Natural killer cell treated with Interleukin-12 subunit alpha and Interleukin-12 subunit beta and Interleukin-15 and Interleukin-18, amount 100 ng/mL, for 72 hours (primary cell): ENCODE results near the gene EPM2AIP1. TPM values are rescaled to one million over a fixed set of nuclear protein-coding genes. Genes with fewer than 3 reads are reported as not detected.
"Not testable (repeated sequence)": the region's sequence is repeated elsewhere in the genome, so short reads cannot be mapped to it uniquely, and the experiment has no call there.

ENCODE experiments used
- ATAC-seq, 2 donors: fragments of 150-1000 bp; cut with Tn5 transposase in 1 of 2; sonication (Bioruptor Pico), chemical (Tn5 transposase) in 1 of 2; 2 replicates each; pipeline ENCODE4 v1.10.0; 2021
- DNase-seq: peaks from one replicate; pipeline ENCODE4 v3.0.0; 2022; ENCODE audit warnings: low spot score
- H3K27ac Mint-ChIP-seq, 2 donors: 1 replicate in 1 of 2; 2 replicates in 1 of 2; pipeline ENCODE4 v1.8.0; 2022; ENCODE audit warnings: mixed read lengths in 2 of 2, mild to moderate bottlenecking in 1 of 2, moderate library complexity in 1 of 2
- H3K27me3 Mint-ChIP-seq, 2 donors: 1 replicate in 1 of 2; 2 replicates in 1 of 2; pipeline ENCODE4 v1.8.0; 2022; ENCODE audit warnings: mixed read lengths in 2 of 2
- H3K36me3 Mint-ChIP-seq: one replicate; pipeline ENCODE4 v1.8.0; 2022; ENCODE audit warnings: mixed read lengths
- H3K4me1 Mint-ChIP-seq, 2 donors: 1 replicate in 1 of 2; 2 replicates in 1 of 2; pipeline ENCODE4 v1.8.0; 2022; ENCODE audit warnings: low read depth in 2 of 2, mixed read lengths in 2 of 2, mild to moderate bottlenecking in 1 of 2
- H3K4me3 Mint-ChIP-seq: one replicate; pipeline ENCODE4 v1.8.0; 2022; ENCODE audit warnings: mixed read lengths
- H3K9me3 Mint-ChIP-seq: 2 replicates; pipeline ENCODE4 v1.8.0; 2022; ENCODE audit warnings: mixed read lengths
- total RNA-seq, 2 donors: library from RNA; stranded (reverse); gene quantifications; one replicate each; pipeline ENCODE4 v1.2.3, GENCODE V29; 2022

Gene EPM2AIP1
- 10 to 100 TPM; 11.4 to 21.2 TPM for total RNA-seq

DNA sequence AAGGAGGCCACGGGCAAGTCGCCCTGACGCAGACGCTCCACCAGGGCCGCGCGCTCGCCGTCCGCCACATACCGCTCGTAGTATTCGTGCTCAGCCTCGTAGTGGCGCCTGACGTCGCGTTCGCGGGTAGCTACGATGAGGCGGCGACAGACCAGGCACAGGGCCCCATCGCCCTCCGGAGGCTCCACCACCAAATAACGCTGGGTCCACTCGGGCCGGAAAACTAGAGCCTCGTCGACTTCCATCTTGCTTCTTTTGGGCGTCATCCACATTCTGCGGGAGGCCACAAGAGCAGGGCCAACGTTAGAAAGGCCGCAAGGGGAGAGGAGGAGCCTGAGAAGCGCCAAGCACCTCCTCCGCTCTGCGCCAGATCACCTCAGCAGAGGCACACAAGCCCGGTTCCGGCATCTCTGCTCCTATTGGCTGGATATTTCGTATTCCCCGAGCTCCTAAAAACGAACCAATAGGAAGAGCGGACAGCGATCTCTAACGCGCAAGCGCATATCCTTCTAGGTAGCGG is at the start of gene EPM2AIP1:
Gene EPM2AIP1, minus strand, starts transcription at position 326 of the 520 bp plus-strand sequence. Its CDS starts 54 bp downstream, at position 272.
- no peak within 1 kb of the TSS for H3K4me3 Mint-ChIP-seq
- peak; percentile 99 for DNase-seq
- peaks cover 31 to 37% of the 10 kb centered on the region in 2 donors for H3K4me1 Mint-ChIP-seq
- H3K27ac Mint-ChIP-seq: no peak within 1 kb of the TSS
- H3K27me3 Mint-ChIP-seq: no peaks in the 10 kb centered on the region
- peaks cover 34% of the 10 kb centered on the region for H3K36me3 Mint-ChIP-seq
- no peaks in the 10 kb centered on the region for H3K9me3 Mint-ChIP-seq
- ATAC-seq: peak; percentile 93 to 94

DNA sequence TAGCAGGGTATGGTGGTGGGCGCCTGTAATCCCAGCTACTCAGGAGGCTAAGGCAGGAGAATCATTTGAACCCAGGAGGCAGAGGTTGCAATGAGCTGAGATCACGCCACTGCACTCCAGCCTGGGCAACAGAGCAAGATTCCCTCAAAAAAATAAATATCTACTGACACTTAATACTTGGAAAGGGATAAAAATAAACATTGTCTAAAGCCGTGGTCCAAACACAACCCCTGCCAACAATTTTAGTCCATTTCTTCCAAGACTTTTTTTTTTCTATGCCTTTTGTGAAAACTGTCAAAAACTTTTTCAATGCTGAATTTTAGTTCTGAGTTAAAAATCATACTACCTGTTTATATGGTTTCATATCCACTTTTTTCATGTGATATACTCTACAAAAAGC is 49.8 kb upstream of the EPM2AIP1 start:
- H3K27me3 Mint-ChIP-seq, H3K9me3 Mint-ChIP-seq, H3K4me1 Mint-ChIP-seq, DNase-seq, H3K4me3 Mint-ChIP-seq, ATAC-seq, H3K27ac Mint-ChIP-seq: not testable (repeated sequence)
- peaks cover 14% of the 10 kb centered on the region for H3K36me3 Mint-ChIP-seq

DNA sequence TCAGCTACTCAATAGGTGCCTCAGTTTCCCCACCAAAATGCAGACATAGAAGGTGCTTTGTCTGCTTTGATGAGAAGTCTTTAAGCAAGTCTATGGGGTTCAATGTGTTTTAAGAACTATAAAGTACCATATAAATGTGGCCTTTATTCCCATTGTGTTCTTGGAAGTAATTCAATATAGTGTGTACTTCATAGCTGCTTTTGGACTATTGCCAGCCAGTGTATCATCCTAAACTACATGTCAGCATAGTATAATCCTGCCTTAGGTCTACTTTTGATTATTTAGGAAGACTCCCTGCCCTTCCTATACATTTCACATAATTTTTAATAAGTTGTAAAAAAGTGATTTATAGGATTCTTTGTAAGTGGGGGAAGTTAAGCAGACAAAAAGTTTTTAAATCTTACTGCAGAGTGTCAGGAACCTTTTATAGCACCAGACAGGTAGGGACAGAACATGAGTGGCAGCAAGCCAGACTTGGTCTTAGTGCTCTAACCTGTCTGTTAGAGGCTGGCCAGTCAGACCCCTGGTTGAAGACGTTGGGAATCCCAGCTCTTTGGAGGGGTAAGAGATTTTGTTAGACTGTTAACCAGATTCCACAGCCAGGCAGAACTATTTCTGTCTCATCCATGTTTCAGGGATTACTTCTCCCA is 48.7 kb upstream of the EPM2AIP1 start:
- DNase-seq (no peak), ATAC-seq (no peak)
- peaks cover 13% of the 10 kb centered on the region for H3K36me3 Mint-ChIP-seq
- no peak overlapping the region for H3K27ac Mint-ChIP-seq
- no peaks in the 10 kb centered on the region for H3K27me3 Mint-ChIP-seq
- H3K4me1 Mint-ChIP-seq: peaks cover 0 to 3% of the 10 kb centered on the region in 2 donors
- no peaks in the 10 kb centered on the region for H3K9me3 Mint-ChIP-seq
- no peak overlapping the region for H3K4me3 Mint-ChIP-seq

DNA sequence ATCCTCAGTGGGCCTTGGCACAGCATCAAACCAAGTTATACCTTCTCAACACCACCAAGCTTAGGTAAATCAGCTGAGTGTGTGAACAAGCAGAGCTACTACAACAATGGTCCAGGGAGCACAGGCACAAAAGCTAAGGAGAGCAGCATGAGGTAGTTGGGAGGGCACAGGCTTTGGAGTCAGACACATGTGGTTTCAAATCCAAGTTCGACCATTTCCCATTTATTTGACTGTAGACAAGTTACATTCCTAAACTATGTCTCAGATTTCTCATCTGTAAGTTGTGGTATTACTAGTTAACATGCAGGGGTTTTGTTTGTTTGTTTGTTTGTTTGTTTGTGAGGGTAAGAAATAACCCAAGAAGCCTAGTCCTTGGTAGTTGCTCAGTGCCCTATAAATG is 47.3 kb upstream of the EPM2AIP1 start:
- Mint-ChIP-seq H3K27me3 (no peaks in the 10 kb centered on the region), H3K27ac (no peak overlapping the region), H3K9me3 (no peaks in the 10 kb centered on the region), H3K4me3 (no peak overlapping the region), H3K4me1 (peaks cover 0 to 3% of the 10 kb centered on the region in 2 donors), H3K36me3 (peaks cover 22% of the 10 kb centered on the region)
- no peak for ATAC-seq
- DNase-seq: no peak

DNA sequence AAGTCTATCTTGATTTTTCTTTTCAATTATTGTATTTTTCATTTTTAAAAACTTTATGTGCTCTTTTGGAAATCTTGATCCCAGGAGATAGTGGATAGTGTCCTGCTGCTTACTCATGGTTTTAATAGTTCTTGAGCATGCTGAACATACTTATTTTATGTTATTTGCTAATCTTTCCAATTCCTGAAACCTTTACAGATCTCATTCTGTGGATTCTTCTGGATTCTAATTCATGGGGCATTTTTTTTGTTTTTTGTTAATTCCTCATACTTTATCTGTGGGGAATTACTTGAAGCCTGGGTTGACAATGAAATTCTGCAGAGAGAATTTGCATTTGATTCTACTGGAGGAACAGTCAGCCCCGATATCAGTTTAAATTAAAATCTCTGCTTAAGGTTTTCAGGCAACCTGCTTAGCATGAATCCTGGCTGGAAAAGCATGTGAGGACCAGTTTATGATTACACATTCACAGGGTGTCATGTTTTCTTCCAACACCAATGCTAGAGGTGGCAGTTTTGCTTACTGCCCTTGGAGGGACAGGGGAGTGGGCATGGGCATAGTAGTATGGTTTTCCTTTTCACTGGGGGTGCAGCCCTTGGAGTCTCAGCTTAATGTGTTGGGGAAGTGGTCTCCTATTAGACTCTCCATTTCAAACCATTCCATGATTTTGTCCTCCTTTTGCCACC is 46.4 kb upstream of the EPM2AIP1 start:
- Mint-ChIP-seq H3K27ac (no peak overlapping the region), H3K4me1 (peaks cover 0 to 3% of the 10 kb centered on the region in 2 donors), H3K36me3 (peaks cover 23% of the 10 kb centered on the region), H3K27me3 (no peaks in the 10 kb centered on the region), H3K4me3 (no peak overlapping the region), H3K9me3 (no peaks in the 10 kb centered on the region)
- no peak for DNase-seq
- no peak for ATAC-seq

DNA sequence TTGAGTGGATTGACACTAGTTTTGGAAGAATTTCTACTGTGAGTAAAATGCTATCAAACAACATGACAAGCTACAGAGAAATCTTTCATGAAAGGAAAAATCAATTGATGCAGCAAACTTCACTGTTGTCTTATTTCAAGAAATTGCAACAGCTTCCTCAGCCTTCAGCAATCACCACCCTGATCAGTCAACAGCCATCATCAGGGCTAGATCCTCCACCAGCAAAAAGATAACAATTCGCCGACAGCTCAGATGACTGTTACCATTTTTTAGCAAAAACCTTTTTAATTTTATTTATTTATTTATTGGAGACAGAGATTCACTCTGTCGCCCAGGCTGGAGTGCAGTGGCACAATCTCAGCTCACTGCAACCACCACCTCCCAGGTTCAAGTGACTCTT is 44.4 kb upstream of the EPM2AIP1 start:
- H3K9me3 Mint-ChIP-seq: no peaks in the 10 kb centered on the region
- H3K4me1 Mint-ChIP-seq: peaks cover 0 to 5% of the 10 kb centered on the region in 2 donors
- H3K36me3 Mint-ChIP-seq: peaks cover 26% of the 10 kb centered on the region
- H3K27ac Mint-ChIP-seq: no peak overlapping the region
- no peaks in the 10 kb centered on the region for H3K27me3 Mint-ChIP-seq
- DNase-seq (no peak), ATAC-seq (no peak)
- no peak overlapping the region for H3K4me3 Mint-ChIP-seq

DNA sequence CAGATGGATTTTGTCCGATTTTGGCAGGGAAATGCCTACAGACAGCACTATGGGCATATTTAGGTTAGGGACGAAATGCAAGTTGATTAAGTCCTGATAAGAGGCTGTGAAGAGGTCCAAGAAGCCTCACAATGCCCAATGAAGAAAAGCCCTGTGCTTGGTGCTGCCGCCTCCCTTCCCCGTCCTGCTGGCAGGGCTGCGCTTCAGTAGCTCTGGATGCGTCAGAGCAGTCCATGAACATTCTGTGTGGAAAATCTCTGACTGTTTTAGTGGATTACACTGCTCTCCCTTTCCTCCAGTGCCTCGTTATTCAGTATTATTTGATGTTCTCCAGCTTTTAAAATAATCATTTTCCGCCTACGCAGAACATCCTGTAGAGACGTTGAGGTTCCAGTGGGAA is 40.0 kb upstream of the EPM2AIP1 start:
- Mint-ChIP-seq H3K36me3 (peaks cover 32% of the 10 kb centered on the region), H3K4me3 (no peak overlapping the region), H3K27me3 (no peaks in the 10 kb centered on the region), H3K9me3 (no peaks in the 10 kb centered on the region), H3K27ac (no peak overlapping the region), H3K4me1 (peaks cover 0 to 4% of the 10 kb centered on the region in 2 donors)
- no peak for DNase-seq
- no peak for ATAC-seq

DNA sequence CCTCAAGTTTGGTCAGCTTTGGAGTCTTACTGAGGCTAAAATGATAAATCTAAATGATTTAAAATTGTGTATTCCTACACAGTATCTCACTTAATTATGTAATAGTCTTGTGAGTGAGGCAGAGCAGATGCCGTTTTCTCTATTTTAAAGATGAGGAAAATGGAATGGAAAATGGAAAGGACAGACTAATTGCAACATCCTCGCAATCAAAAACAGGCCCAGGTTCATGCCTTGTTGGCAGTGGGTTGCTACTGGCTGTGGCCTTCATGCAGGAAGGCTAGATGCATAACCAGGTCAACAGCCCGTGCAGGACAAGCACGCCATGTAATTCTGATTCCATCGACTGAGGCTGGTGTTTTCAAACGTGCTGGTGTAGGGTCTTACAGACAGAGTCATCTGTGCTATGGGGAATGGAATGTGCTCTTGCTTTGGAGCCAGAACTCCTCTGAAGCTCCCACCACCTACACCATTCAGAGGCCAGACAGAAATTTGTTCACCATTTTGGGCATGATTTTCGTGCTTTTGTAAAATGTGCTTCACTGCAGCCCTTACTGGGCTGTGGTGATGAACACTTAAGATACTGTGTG is 38.3 kb upstream of the EPM2AIP1 start:
- ATAC-seq (no peak), DNase-seq (no peak)

DNA sequence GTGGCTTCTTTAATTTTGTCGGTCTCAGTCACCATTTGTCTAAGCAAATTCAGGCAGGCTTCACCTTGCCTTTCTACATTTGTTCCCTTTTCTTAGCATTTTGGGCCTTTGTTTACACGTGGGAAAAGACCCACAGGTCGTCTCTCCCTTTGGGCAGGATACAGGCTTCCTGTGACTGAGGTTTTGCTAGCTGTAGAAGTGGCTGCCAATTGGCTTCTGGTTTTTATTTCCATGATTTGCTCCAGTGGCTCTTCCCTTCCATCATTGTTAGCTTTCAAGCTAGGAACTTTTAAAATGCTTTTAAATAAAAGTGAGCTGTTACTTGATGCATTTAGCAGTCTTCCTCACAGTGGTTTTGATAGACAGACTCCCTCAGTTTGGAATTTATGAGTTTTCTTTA is 37.7 kb upstream of the EPM2AIP1 start:
- H3K36me3 Mint-ChIP-seq: peaks cover 23% of the 10 kb centered on the region
- no peak for DNase-seq
- no peak overlapping the region for H3K27ac Mint-ChIP-seq
- H3K9me3 Mint-ChIP-seq: no peaks in the 10 kb centered on the region
- no peak for ATAC-seq
- H3K4me1 Mint-ChIP-seq: peaks cover 0 to 4% of the 10 kb centered on the region in 2 donors
- H3K27me3 Mint-ChIP-seq: no peaks in the 10 kb centered on the region
- no peak overlapping the region for H3K4me3 Mint-ChIP-seq

More for the DNA sequence above, 38.3 kb upstream of the EPM2AIP1 start:
- Mint-ChIP-seq H3K4me3 (no peak overlapping the region), H3K27me3 (no peaks in the 10 kb centered on the region), H3K27ac (no peak overlapping the region), H3K9me3 (no peaks in the 10 kb centered on the region), H3K36me3 (peaks cover 28% of the 10 kb centered on the region), H3K4me1 (peaks cover 0 to 4% of the 10 kb centered on the region in 2 donors)

DNA sequence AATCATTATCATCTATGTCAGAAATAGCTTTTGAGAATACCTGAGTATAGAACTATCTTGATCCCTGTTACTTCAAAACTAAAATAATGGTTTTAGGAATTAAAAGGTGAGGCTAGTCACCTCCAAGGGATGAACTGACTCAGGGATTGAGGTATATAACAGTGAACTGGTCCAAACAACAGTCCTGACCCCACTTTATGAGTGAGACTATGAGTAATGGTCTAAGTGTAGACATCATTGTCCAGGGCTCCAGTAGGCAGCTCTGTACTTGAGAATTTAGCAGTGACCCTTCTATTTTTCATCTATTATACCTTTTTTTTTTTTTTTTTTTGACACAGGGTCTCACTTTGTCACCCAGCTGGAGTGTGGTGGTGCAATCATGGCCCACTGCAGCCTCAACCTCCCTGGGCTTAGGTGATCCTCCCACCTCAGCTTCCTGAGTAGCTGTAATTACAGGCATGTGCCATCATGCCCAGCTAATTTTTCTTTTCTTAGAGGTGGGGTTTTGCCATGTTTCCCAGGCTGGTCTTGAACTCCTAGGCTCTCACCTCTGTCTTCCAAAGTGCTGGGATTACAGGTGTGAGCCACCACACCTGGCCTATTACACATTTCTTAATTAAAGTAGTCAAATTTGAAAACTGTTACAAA is 36.7 kb upstream of the EPM2AIP1 start:
- no peaks in the 10 kb centered on the region for H3K27me3 Mint-ChIP-seq
- peaks cover 5 to 9% of the 10 kb centered on the region in 2 donors for H3K4me1 Mint-ChIP-seq
- H3K9me3 Mint-ChIP-seq: no peaks in the 10 kb centered on the region
- H3K27ac Mint-ChIP-seq: no peak overlapping the region
- DNase-seq (no peak), ATAC-seq (no peak)
- H3K36me3 Mint-ChIP-seq: peaks cover 18% of the 10 kb centered on the region
- no peak overlapping the region for H3K4me3 Mint-ChIP-seq

DNA sequence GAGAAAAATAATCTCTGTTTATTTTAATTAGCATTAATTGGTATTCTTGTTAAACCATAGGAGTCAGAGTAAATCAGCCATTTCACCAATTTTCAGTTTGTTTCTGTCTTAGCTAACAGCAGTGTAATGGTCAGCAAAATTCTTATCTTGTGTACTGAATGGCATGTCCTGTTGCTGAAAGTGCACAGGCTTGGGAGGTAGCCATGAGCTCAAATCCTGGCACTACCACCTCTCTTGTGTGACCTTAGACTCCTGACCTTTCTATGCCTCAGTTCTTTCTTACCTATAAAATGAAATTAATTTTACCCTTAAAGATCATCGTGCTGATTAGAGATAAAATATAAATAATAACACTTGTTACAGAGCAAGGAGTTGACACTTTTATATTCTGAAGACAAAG is 36.2 kb upstream of the EPM2AIP1 start:
- Mint-ChIP-seq H3K9me3 (no peaks in the 10 kb centered on the region), H3K4me3 (no peak overlapping the region), H3K27me3 (no peaks in the 10 kb centered on the region), H3K36me3 (peaks cover 18% of the 10 kb centered on the region), H3K27ac (no peak overlapping the region), H3K4me1 (peaks cover 10 to 12% of the 10 kb centered on the region in 2 donors)
- DNase-seq (no peak), ATAC-seq (no peak)

DNA sequence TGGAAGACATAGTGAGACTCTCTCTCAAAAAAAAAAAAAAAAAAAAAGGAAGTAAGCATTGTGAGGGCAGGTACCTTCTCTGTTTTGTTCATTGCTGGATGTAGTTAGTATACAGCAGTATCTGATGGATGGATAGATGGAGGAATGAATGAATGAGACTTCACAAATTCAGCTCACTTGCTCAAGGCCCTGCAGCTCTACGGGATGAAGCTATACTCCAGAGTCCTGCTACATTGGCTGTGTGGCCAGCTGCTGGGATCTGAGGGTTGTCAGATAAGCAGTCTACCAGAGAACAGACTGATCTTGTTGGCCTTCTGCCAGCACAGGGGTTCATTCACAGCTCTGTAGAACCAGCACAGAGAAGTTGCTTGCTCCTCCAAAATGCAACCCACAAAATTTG is 35.4 kb upstream of the EPM2AIP1 start:
- Mint-ChIP-seq H3K36me3 (peaks cover 19% of the 10 kb centered on the region), H3K4me3 (no peak overlapping the region), H3K9me3 (no peaks in the 10 kb centered on the region), H3K27ac (no peak overlapping the region), H3K4me1 (peaks cover 10 to 12% of the 10 kb centered on the region in 2 donors), H3K27me3 (no peaks in the 10 kb centered on the region)
- no peak for ATAC-seq
- DNase-seq: no peak

DNA sequence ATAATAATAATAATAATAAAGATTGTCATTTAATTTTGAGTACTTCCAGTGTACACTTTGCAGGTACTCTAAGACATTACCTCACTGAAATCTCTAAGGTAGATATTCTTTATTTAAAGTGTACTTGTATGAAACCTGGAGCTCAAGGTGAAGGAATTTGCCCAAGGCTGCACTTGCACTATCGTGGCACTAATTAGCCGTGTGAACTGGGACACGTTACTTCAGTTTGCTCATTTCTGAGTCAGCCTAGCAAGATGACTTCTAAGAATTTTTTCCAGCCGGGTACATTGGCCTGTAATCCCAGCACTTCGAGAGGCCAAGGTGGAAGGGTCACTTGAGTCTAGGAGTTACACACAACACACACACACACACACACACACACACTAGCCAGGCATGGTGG is 33.9 kb upstream of the EPM2AIP1 start:
- Mint-ChIP-seq H3K9me3 (no peaks in the 10 kb centered on the region), H3K36me3 (peaks cover 24% of the 10 kb centered on the region), H3K27me3 (no peaks in the 10 kb centered on the region), H3K27ac (no peak overlapping the region), H3K4me1 (peaks cover 10% of the 10 kb centered on the region in 2 donors), H3K4me3 (no peak overlapping the region)
- no peak for DNase-seq
- no peak for ATAC-seq
